Keratinocyte (primary cell): Measurements from ENCODE around the gene STX3.

ENCODE experiments used
- CTCF ChIP-seq, 3 experiments: IDR thresholded peaks in 1 of 3; conservative IDR thresholded peaks in 1 of 3; optimal IDR thresholded peaks in 1 of 3; 2 replicates in 2 of 3; 3 replicates in 1 of 3; pipeline versions ENCODE3 to v1.5.1; 2011; ENCODE audit warnings: low read length in 3 of 3, mild to moderate bottlenecking in 3 of 3, moderate library complexity in 2 of 3, control low read depth in 1 of 3, inconsistent platforms in 1 of 3; ENCODE audit not compliant: insufficient read depth in 2 of 3; ENCODE audit errors: extremely low read depth in 1 of 3
- EZH2 ChIP-seq: IDR thresholded peaks from one replicate; pipeline ENCODE4 v1.6.1; 2012; ENCODE audit warnings: inconsistent platforms, mild to moderate bottlenecking, low read length, moderate library complexity

- TF ChIP-seq CTCF (optimal IDR thresholded peaks at IDR 0.05 in 1 of 3, IDR thresholded peaks at IDR 0.05 in 1 of 3, conservative IDR thresholded peaks at IDR 0.05 in 1 of 3; ENCODE audit: extremely low read depth in 1 of 3, insufficient read depth in 2 of 3, low read length in 3 of 3) (no peak), EZH2 (no peak)
Observed at GRCh38 chr11:59829358-59829757, 74.2 kb downstream of the STX3 start.
